HEK293 (cell line): ENCODE measurements around the gene FAM219B.
"Not testable (repeated sequence)": the region's sequence is repeated elsewhere in the genome, so short reads cannot be mapped to it uniquely, and the experiment has no call there.

Experiments
- CTCF ChIA-PET: fragments of 350-600 bp; formaldehyde crosslinking; extraction: SDS; loops from one replicate; lab custom pipeline; 2021; ENCODE audit warnings: antibody characterized with exemption; lab: Yijun Ruan, JAX
- POLR2A ChIA-PET: fragments of 300-600 bp; formaldehyde crosslinking; extraction: SDS; loops from one replicate; lab custom pipeline; 2020; ENCODE audit warnings: antibody characterized with exemption, inconsistent platforms; lab: Yijun Ruan, JAX
- H3K27ac ChIP-seq: fragments of 200-500 bp; sonication (Bioruptor generic); 2 replicates; pipeline ENCODE4 v1.5.1; 2014; ENCODE audit warnings: low read depth, low read length, control low read depth, inconsistent platforms; ENCODE audit errors: extremely low read depth
- H3K36me3 ChIP-seq, 2 experiments: fragments of 200-500 bp in 1 of 2; sonication (Bioruptor generic) in 1 of 2; 1 replicate in 1 of 2; 2 replicates in 1 of 2; pipeline ENCODE4 v1.5.1; 2014 to 2017; ENCODE audit warnings: inconsistent platforms in 2 of 2, low read length in 2 of 2; ENCODE audit not compliant: control insufficient read depth in 2 of 2, insufficient read depth in 1 of 2
- H3K4me1 ChIP-seq: fragments of 200-500 bp; sonication (Bioruptor generic); 2 replicates; pipeline ENCODE4 v1.5.1; 2014; ENCODE audit warnings: mild to moderate bottlenecking, low read length, inconsistent platforms; ENCODE audit not compliant: control insufficient read depth, insufficient read depth
- H3K4me3 ChIP-seq: 2 replicates; pipeline ENCODE4 v1.5.1; 2011; ENCODE audit warnings: low read depth, mild to moderate bottlenecking, control low read depth, low read length, moderate library complexity
- H3K9me3 ChIP-seq: fragments of 200-500 bp; sonication (Bioruptor generic); 2 replicates; pipeline ENCODE4 v1.5.1; 2014; ENCODE audit warnings: low read depth, low read length, inconsistent platforms; ENCODE audit not compliant: control insufficient read depth, insufficient read depth
- EGR2 ChIP-seq: fragments of 450-650 bp; formaldehyde crosslinking; IDR thresholded peaks from 2 replicates; pipeline ENCODE4 v1.5.1; 2016; ENCODE audit warnings: low read depth, missing biosample characterization, missing genetic modification characterization
- HOXD13 ChIP-seq: sonication (generic); formaldehyde crosslinking; IDR thresholded peaks from 2 replicates; pipeline ENCODE4 v1.8.0; 2022; ENCODE audit warnings: missing genetic modification reagents, borderline replicate concordance
- KLF10 ChIP-seq: fragments of 450-650 bp; IDR thresholded peaks from 2 replicates; pipeline ENCODE4 v1.5.1; 2018; ENCODE audit warnings: missing biosample characterization, mild to moderate bottlenecking, missing genetic modification characterization
- OVOL3 ChIP-seq: fragments of 450-650 bp; formaldehyde crosslinking; IDR thresholded peaks from 2 replicates; pipeline ENCODE4 v1.5.1; 2016; ENCODE audit warnings: missing biosample characterization, missing genetic modification characterization
- SCRT2 ChIP-seq: fragments of 450-650 bp; formaldehyde crosslinking; IDR thresholded peaks from 2 replicates; pipeline ENCODE4 v1.5.1; 2016; ENCODE audit warnings: missing biosample characterization, missing genetic modification characterization
- WT1 ChIP-seq: fragments of 450-650 bp; formaldehyde crosslinking; IDR thresholded peaks from 2 replicates; pipeline ENCODE4 v1.5.1; 2016; ENCODE audit warnings: missing biosample characterization, missing genetic modification characterization
- ZFHX2 ChIP-seq: fragments of 450-650 bp; formaldehyde crosslinking; conservative IDR thresholded peaks from 2 replicates; pipeline ENCODE4 v1.5.1; 2016; ENCODE audit warnings: missing biosample characterization, missing genetic modification characterization
- ZIC2 ChIP-seq: fragments of 450-650 bp; formaldehyde crosslinking; IDR thresholded peaks from 2 replicates; pipeline ENCODE4 v1.5.1; 2016; ENCODE audit warnings: missing biosample characterization, missing genetic modification characterization
- ZNF121 ChIP-seq: fragments of 450-650 bp; formaldehyde crosslinking; IDR thresholded peaks from 2 replicates; pipeline ENCODE4 v1.5.1; 2016; ENCODE audit warnings: missing biosample characterization, missing genetic modification characterization
- ZNF16 ChIP-seq: fragments of 450-650 bp; formaldehyde crosslinking; IDR thresholded peaks from 2 replicates; pipeline ENCODE4 v1.5.1; 2016; ENCODE audit warnings: low read depth, missing biosample characterization, missing genetic modification characterization
- ZNF600 ChIP-seq: fragments of 450-650 bp; formaldehyde crosslinking; IDR thresholded peaks from 2 replicates; pipeline ENCODE4 v1.5.1; 2016; ENCODE audit warnings: missing biosample characterization, missing genetic modification characterization
- ZNF623 ChIP-seq: fragments of 450-650 bp; formaldehyde crosslinking; IDR thresholded peaks from 2 replicates; pipeline ENCODE4 v1.5.1; 2016; ENCODE audit warnings: missing biosample characterization, missing genetic modification characterization
- TF ChIP-seq, protein P1 (sequence below): fragments of 450-650 bp; formaldehyde crosslinking; IDR thresholded peaks from 2 replicates; pipeline ENCODE4 v1.5.1; 2016; ENCODE audit warnings: missing biosample characterization, missing genetic modification characterization

Gene FAM219B

DNA sequence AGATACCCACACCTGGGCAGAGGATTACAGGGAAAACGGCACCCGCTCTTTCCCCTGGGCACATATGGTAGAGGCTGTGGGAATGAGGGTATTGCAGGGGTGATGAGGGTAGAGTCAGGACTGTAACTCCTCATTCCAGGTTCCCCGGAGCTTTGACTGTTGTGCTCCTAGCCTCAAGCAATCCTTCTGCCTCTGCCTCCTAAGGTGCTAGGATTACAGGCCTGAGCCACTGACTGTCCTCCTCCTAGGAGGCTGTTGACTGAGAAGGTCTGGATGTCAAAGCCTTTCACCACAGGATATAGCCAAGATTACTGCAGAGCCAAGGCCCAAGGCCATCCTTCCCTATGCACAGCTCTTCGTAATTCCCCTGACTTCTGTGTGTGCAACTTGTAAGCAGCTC lies 17.9 kb downstream of the FAM219B start:
- H3K4me3 ChIP-seq = no peak overlapping the region
- no peaks in the 10 kb centered on the region for H3K9me3 ChIP-seq
- ChIA-PET CTCF (interaction anchor here (0.6 to 7.7 kb wide), 4 partner anchors 14 to 62 kb away, joined by 3 to 57 read pairs (median 3); partner anchors contain the start of gene FAM219B), POLR2A (interaction anchor here (1.5 to 2.8 kb wide), 4 partner anchors 13 to 135 kb away, joined by 4 to 25 read pairs (median 10); partner anchors contain the start of genes FAM219B, PPCDC and SCAMP2)
- peaks cover 4% of the 10 kb centered on the region; the same call in 1 of the 2 replicates for H3K4me1 ChIP-seq
- no peak overlapping the region for H3K27ac ChIP-seq
- peaks cover 10 to 28% of the 10 kb centered on the region in 2 experiments; a peak in 2 of 3 replicates for H3K36me3 ChIP-seq
- no peak for TF ChIP-seq ZNF16 (tag by site-specific recombination)
- peak; percentile 54 for TF ChIP-seq ZIC2 (tag by site-specific recombination)

DNA sequence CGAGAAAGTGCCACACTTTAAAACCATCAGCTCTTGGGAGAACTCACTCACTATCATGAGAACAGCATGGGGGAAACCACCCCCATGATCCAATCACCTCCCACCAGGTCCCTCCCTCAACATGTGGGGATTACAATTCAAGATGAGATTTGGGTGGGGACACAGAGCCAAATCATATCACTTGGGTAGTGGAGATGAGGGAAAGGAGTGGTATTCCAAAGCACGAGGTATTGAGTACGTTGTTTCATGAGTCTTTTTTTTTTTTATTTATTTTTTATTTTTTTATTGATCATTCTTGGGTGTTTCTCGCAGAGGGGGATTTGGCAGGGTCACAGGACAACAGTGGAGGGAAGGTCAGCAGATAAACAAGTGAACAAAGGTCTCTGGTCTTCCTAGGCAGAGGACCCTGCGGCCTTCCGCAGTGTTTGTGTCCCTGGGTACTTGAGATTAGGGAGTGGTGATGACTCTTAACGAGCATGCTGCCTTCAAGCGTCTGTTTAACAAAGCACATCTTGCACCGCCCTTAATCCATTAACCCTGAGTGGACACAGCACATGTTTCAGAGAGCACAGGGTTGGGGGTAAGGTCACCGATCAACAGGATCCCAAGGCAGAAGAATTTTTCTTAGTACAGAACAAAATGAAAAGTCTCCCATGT lies 19.0 kb downstream of the FAM219B start:
- TF ChIP-seq, protein P1, sequence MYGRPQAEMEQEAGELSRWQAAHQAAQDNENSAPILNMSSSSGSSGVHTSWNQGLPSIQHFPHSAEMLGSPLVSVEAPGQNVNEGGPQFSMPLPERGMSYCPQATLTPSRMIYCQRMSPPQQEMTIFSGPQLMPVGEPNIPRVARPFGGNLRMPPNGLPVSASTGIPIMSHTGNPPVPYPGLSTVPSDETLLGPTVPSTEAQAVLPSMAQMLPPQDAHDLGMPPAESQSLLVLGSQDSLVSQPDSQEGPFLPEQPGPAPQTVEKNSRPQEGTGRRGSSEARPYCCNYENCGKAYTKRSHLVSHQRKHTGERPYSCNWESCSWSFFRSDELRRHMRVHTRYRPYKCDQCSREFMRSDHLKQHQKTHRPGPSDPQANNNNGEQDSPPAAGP (tag by site-specific recombination) = peak; percentile 74; the same call in 1 of the 2 replicates
- TF ChIP-seq WT1 (tag by site-specific recombination) (peak; percentile 67), ZNF600 (tag by site-specific recombination) (0 out of 2 replicates have a peak, but pooled peaks have one; percentile 11)
- TF ChIP-seq, all 188 proteins: peak for 3; not testable (repeated sequence) for 185
- not testable (repeated sequence) for H3K9me3 ChIP-seq, H3K27ac ChIP-seq, H3K4me3 ChIP-seq, H3K4me1 ChIP-seq
- POLR2A ChIA-PET = interaction anchor here (0.5 to 2.8 kb wide), 2 partner anchors 19 to 25 kb away, joined by 3 to 25 read pairs; partner anchors contain the start of gene FAM219B
- peaks cover 10 to 18% of the 10 kb centered on the region in 2 experiments; a peak in 2 of 3 replicates for H3K36me3 ChIP-seq
- CTCF ChIA-PET = interaction anchor here (0.7 kb wide), 1 partner anchor 15 kb away, joined by 3 read pairs; no protein-coding TSS in a partner anchor

DNA sequence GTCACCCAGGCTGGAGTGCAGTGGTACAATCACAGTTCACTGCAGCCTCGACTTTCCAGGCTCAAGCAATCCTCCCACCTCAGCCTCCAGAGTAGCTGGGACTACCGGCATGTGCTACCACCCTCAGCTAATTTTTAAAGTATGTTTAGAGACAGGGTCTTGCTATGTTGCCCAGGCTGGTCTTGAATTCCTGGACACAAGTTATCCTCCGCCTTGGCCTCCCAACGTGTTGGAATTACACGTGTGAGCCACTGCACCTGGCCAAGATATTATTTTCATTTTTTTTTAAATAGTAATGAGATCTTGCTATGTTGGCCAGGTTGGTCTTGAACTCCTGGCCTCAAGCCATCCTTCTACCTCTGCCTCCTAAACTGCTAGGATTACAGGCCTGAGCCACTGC lies 21.2 kb downstream of the FAM219B start:
- Histone ChIP-seq H3K27ac (no peak overlapping the region), H3K4me3 (no peak overlapping the region), H3K4me1 (peaks cover 4% of the 10 kb centered on the region; the same call in 1 of the 2 replicates), H3K9me3 (no peaks in the 10 kb centered on the region), H3K36me3 (no peaks in the 10 kb centered on the region)
- TF ChIP-seq ZNF121 (peak; percentile 95), SCRT2 (tag by site-specific recombination) (no peak), ZNF623 (tag by site-specific recombination) (no peak), OVOL3 (no peak), KLF10 (tag by site-specific recombination) (no peak)
- CTCF ChIA-PET = interaction anchor here (1.8 kb wide), 1 partner anchor 50 kb away, joined by 4 read pairs; no protein-coding TSS in a partner anchor
- POLR2A ChIA-PET = no interaction called here

DNA sequence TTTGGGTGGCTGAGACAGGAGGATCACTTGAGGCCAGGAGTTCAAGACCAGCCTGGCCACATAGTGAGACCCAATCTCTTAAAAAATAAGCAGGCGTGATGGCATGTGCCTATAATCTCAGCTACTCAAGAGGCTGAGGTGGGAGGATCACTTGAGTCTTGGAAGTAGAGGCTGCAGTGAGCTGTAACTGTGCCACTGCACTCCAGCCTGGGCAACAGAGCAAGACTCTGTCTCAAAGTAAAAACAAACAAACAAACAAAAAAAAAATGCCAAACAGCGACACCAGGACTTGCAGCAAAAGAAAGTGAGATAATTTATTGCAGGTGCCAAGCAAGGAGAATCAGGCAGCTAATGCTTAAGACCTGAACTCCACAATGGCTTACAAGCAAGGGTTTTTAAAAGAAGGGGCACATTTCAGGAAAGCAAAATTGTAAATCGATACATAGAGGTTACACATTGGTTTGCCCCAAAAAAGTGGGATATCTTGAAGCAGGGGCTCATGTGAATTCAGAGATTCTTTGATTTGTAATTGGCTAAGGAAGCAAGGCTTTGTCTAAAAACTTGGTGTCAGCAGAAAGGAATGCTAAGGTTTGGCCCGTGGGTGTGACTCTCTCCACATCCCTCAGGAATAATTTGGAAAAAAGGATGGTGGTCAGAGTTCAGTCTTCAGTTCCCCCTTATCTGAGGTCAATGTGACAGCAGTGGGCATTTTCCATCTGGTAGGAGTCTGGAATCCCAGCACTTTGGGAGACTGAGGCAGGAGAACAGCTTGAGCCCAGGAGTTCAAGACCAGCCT lies 22.0 kb downstream of the FAM219B start:
- POLR2A ChIA-PET = interaction anchor here (1.4 to 1.8 kb wide), 2 partner anchors 11 to 17 kb away, joined by 4 to 7 read pairs; partner anchors contain the start of gene SCAMP2
- CTCF ChIA-PET = interaction anchor here (0.6 to 2.0 kb wide), 5 partner anchors 17 to 525 kb away, joined by 3 to 9 read pairs (median 4); no protein-coding TSS in a partner anchor
- H3K4me1 ChIP-seq = peaks cover 4% of the 10 kb centered on the region; the same call in 1 of the 2 replicates
- no peak overlapping the region for H3K27ac ChIP-seq
- no peak overlapping the region for H3K4me3 ChIP-seq
- no peaks in the 10 kb centered on the region for H3K36me3 ChIP-seq
- H3K9me3 ChIP-seq = no peaks in the 10 kb centered on the region
- peak; percentile 89 for TF ChIP-seq ZNF121
- no peak for TF ChIP-seq HOXD13 (CRISPR knock-in tag)
- TF ChIP-seq ZFHX2 (tag by site-specific recombination) = peak; percentile 54
- peak; percentile 21; the same call in 1 of the 2 replicates for TF ChIP-seq EGR2 (tag by site-specific recombination)
